Measurements from ENCODE around the gene NTMT1. TPM values are rescaled to one million over a fixed set of nuclear protein-coding genes. Genes with fewer than 3 reads are reported as not detected.
A peak's percentile ranks its signal among the peaks of the same experiment; 100 is the strongest.

NTMT1 gene
- total and polyA plus RNA-seq, 9 of the 15 experiments (the other 6 are each of a cell fraction or from before 2014, with no cell fraction given), result 42.1 to 116 (median 74.7) TPM

GRCh38 chr9:129584136-129584535 lies 41.8 kb upstream of the NTMT1 start (continued):
- TF ChIP-seq ZBTB40 (IDR thresholded peaks at IDR 0.05), result peak; percentile 55; the same call in 1 of the 2 replicates
- no peak for TF ChIP-seq ZBTB40 (CRISPR knock-in tag; IDR thresholded peaks at IDR 0.05)
- no peak for TF ChIP-seq ZC3H11A (IDR thresholded peaks at IDR 0.05; ENCODE audit: low read depth, low read length)
- peak; percentile 91 for TF ChIP-seq MBD2 (IDR thresholded peaks at IDR 0.05; ENCODE audit: borderline replicate concordance, low read depth)
- TF ChIP-seq TCF15 (CRISPR knock-in tag; IDR thresholded peaks at IDR 0.05), result no peak
- TF ChIP-seq USF2 (CRISPR knock-in tag; IDR thresholded peaks at IDR 0.05), result peak; percentile 96
- TF ChIP-seq FOS (IDR thresholded peaks at IDR 0.05; ENCODE audit: extremely low read depth, insufficient read length), result peak; percentile 78
- TF ChIP-seq ZNF592 (IDR thresholded peaks at IDR 0.05), result 0 out of 2 replicates have a peak, but pooled peaks have one; percentile 33
- no peak for TF ChIP-seq BMI1 (IDR thresholded peaks at IDR 0.05; ENCODE audit: low read length)
- TF ChIP-seq ILK (tag; IDR thresholded peaks at IDR 0.05; ENCODE audit: borderline replicate concordance, low read depth), result no peak
- peak; percentile 29; the same call in 1 of the 2 replicates for TF ChIP-seq PHF8 (IDR thresholded peaks at IDR 0.05; ENCODE audit: borderline replicate concordance, low read length)
- TF ChIP-seq SIX5 (IDR thresholded peaks at IDR 0.05; ENCODE audit: borderline replicate concordance in 1 of 2, insufficient read depth in 1 of 2, low read depth in 1 of 2, low read length in 2 of 2), result peak; percentile 87 to 95
- no peak for TF ChIP-seq MCM3 (IDR thresholded peaks at IDR 0.05)

All from K562 (cell line).